Spleen (tissue), 11 donors: ENCODE results near the gene CSNK2A1. TPM values are rescaled to one million over a fixed set of nuclear protein-coding genes. Genes with fewer than 3 reads are reported as not detected.
"Not testable (repeated sequence)": the region's sequence is repeated elsewhere in the genome, so short reads cannot be mapped to it uniquely, and the experiment has no call there.

Experiments used
- DNase-seq: peaks from one replicate; pipeline ENCODE4 v3.0.0-alpha.2; 2020
- H3K27ac ChIP-seq, 8 donors: fragments of 200-600 bp; sonication (generic) in 7 of 8; 1 replicate in 4 of 8; 2 replicates in 4 of 8; pipeline versions ENCODE4 v1.5.0 to v1.8.0; 2016 to 2021; ENCODE audit warnings: inconsistent platforms in 4 of 8, mild to moderate bottlenecking in 4 of 8, moderate library complexity in 1 of 8
- H3K27me3 ChIP-seq, 7 donors: fragments of 200-600 bp; sonication (generic) in 6 of 7; replicated peaks in 1 of 7; 1 replicate in 4 of 7; 2 replicates in 3 of 7; pipeline versions ENCODE4 v1.5.0 to v1.8.0; 2016 to 2021; ENCODE audit warnings: inconsistent platforms in 3 of 7, mild to moderate bottlenecking in 1 of 7
- H3K36me3 ChIP-seq, 6 donors: fragments of 200-600 bp; sonication (generic) in 5 of 6; 1 replicate in 4 of 6; 2 replicates in 2 of 6; pipeline versions ENCODE4 v1.5.0 to v1.8.0; 2016 to 2021; ENCODE audit warnings: inconsistent platforms in 2 of 6
- H3K4me1 ChIP-seq, 6 donors: fragments of 200-600 bp; sonication (generic) in 5 of 6; 1 replicate in 3 of 6; 2 replicates in 3 of 6; pipeline versions ENCODE4 v1.5.0 to v1.8.0; 2016 to 2021; ENCODE audit warnings: inconsistent platforms in 3 of 6
- H3K4me3 ChIP-seq, 8 donors: fragments of 200-600 bp; sonication (generic) in 7 of 8; 1 replicate in 4 of 8; 2 replicates in 4 of 8; pipeline versions ENCODE4 v1.5.0 to v1.8.0; 2016 to 2021; ENCODE audit warnings: inconsistent platforms in 4 of 8, mild to moderate bottlenecking in 4 of 8, moderate library complexity in 2 of 8
- H3K9me3 ChIP-seq, 8 donors: fragments of 200-600 bp; sonication (generic) in 7 of 8; 1 replicate in 4 of 8; 2 replicates in 4 of 8; pipeline versions ENCODE4 v1.5.0 to v1.8.0; 2016 to 2021; ENCODE audit warnings: inconsistent platforms in 4 of 8
- POLR2A ChIP-seq, 3 donors: fragments of 450-650 bp; IDR thresholded peaks; one replicate each; pipeline ENCODE4 v1.5.1; 2017; ENCODE audit warnings: antibody characterized with exemption in 3 of 3, mild to moderate bottlenecking in 1 of 3
- POLR2AphosphoS5 ChIP-seq, 3 donors: sonication (generic); formaldehyde crosslinking; IDR thresholded peaks; one replicate each; pipeline ENCODE4 v1.5.1; 2017; ENCODE audit warnings: antibody characterized with exemption in 3 of 3
- WGBS, 5 donors: extraction: QIAGEN DNeasy Blood & Tissue Kit in 3 of 5; methylation state at CpG; one replicate each; pipeline versions ENCODE4 v1.1.5 to v1.1.7; 2013 to 2018; 5-methylcytosine and 5-hydroxymethylcytosine counted together
- intact Hi-C: fragments of 100-400 bp; cut with DNase I; formaldehyde crosslinking; loops from one replicate; pipeline ENCODE4 v1.15.0; 2023; ENCODE audit warnings: low total_unique reads
- polyA plus RNA-seq, 3 donors: library from polyadenylated mRNA; stranded (reverse); fragments of 200-250 nt; gene quantifications; one replicate each; pipeline ENCODE4 v1.2.1, GENCODE V29; 2013
- total RNA-seq, 7 donors: library from RNA; depleted of rRNA in 3 of 7; stranded (reverse); fragments of >200 nt in 3 of 7; fragmentation: NEBNext Ultra II Directional in 4 of 7; extraction: Animal tissue kit (Norgen Biotek cat#: 25700) in 4 of 7; gene quantifications; one replicate each; pipeline versions ENCODE4 v1.1.0 to v1.2.1, GENCODE V29; 2016 to 2021
- TF ChIP-seq, protein P1 (sequence below), 11 experiments: fragments of 200-600 bp in 7 of 11; fragments of 450-650 bp in 4 of 11; sonication (generic) in 4 of 11; IDR thresholded peaks in 8 of 11; conservative IDR thresholded peaks in 3 of 11; 1 replicate in 7 of 11; 2 replicates in 4 of 11; pipeline versions ENCODE4 v1.4.0 to v1.8.0; 2016 to 2021; ENCODE audit warnings: antibody characterized with exemption in 11 of 11, inconsistent platforms in 4 of 11, mild to moderate bottlenecking in 1 of 11
- donor health status: healthy with polysubstance abuse.
- donor health status: DM: no; HTN: no; CAD: no; lungs with moderate emphysema.
- donor health status: DM: no; HTN: no; CAD: no.
- donor health status: Bipolar disorder and iron deficiency.
- donor health status: healthy.
- donor health status: DM: no; HTN: no; CAD: no.
- donor health status: DM: yes; HTN: yes; CAD: no.

The CSNK2A1 gene
- total and polyA plus RNA-seq, 10 donors, result 16.4 to 92.9 (median 88.1) TPM

DNA sequence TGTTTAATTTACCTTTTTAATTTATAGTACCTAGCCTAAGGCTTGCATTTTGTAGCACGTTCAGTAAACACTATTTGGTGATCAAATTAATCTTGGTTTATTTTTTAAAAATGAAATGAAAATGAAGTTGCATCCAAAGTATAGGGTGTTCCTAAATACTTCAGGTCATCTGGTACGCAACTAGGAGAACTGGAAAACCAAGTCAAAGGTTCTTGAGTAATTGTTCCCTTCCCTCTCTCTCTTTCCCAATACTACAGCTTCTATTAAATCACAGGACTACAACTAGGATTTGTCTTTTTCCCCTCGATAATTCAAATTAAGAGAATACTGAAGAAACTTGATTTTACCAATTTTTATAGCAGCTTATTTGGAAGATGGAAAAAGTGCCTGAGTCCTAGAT is 27.9 kb downstream of the CSNK2A1 start:
- no peak for DNase-seq
- TF ChIP-seq, protein P1, sequence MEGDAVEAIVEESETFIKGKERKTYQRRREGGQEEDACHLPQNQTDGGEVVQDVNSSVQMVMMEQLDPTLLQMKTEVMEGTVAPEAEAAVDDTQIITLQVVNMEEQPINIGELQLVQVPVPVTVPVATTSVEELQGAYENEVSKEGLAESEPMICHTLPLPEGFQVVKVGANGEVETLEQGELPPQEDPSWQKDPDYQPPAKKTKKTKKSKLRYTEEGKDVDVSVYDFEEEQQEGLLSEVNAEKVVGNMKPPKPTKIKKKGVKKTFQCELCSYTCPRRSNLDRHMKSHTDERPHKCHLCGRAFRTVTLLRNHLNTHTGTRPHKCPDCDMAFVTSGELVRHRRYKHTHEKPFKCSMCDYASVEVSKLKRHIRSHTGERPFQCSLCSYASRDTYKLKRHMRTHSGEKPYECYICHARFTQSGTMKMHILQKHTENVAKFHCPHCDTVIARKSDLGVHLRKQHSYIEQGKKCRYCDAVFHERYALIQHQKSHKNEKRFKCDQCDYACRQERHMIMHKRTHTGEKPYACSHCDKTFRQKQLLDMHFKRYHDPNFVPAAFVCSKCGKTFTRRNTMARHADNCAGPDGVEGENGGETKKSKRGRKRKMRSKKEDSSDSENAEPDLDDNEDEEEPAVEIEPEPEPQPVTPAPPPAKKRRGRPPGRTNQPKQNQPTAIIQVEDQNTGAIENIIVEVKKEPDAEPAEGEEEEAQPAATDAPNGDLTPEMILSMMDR (IDR thresholded peaks at IDR 0.05 in 8 of 11, conservative IDR thresholded peaks at IDR 0.05 in 3 of 11), result no peak
- no peak for TF ChIP-seq POLR2AphosphoS5 (IDR thresholded peaks at IDR 0.05)
- no peak for TF ChIP-seq POLR2A (IDR thresholded peaks at IDR 0.05)
- no peak overlapping the region for H3K27ac ChIP-seq
- H3K4me3 ChIP-seq, result no peak overlapping the region
- H3K36me3 ChIP-seq, result peaks cover 0 to 22% (median 5%) of the 10 kb centered on the region in 6 donors
- intact Hi-C loops, result no loop called here
- H3K9me3 ChIP-seq, result peaks cover 0 to 18% (median 15%) of the 10 kb centered on the region in 8 donors
- WGBS, 5 donors, result 69 to 96% (median 95%) methylated on average over 3 of the region's 3 CpGs
- peaks cover 3 to 72% (median 24%) of the 10 kb centered on the region in 6 donors for H3K4me1 ChIP-seq
- H3K27me3 ChIP-seq, result no peaks in the 10 kb centered on the region

DNA sequence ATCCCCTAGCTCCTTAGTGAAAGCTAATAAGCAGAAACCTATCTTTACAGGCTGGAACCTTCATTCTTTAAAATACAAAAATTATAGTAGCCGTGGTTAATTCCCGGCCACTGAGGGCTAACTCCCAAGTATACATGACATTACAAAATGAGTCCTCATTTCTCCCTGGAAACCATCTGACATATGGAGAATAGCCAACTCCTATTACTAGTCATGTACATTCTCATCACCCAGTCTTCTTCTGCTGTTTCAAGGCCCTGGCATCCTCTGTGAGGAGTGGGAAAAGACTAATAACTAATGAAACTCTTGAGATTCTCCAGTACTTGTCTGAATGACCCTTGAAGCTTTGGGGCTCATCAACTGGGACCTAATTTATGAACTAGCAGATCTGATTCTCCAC is 30.2 kb downstream of the CSNK2A1 start:
- Histone ChIP-seq H3K27me3 (no peaks in the 10 kb centered on the region), H3K36me3 (peaks cover 0 to 25% (median 0%) of the 10 kb centered on the region in 6 donors), H3K9me3 (no peaks in the 10 kb centered on the region), H3K27ac (no peak overlapping the region), H3K4me1 (peaks cover 3 to 87% (median 36%) of the 10 kb centered on the region in 6 donors), H3K4me3 (no peak overlapping the region)
- TF ChIP-seq, protein P1 (IDR thresholded peaks at IDR 0.05 in 8 of 11, conservative IDR thresholded peaks at IDR 0.05 in 3 of 11), result no peak
- TF ChIP-seq POLR2A (IDR thresholded peaks at IDR 0.05) (no peak), POLR2AphosphoS5 (IDR thresholded peaks at IDR 0.05) (no peak)
- DNase-seq, result no peak
- 83 to 88% (median 85%) methylated on average over 2 of the region's 2 CpGs for WGBS, 5 donors
- intact Hi-C loops, result no loop called here

DNA sequence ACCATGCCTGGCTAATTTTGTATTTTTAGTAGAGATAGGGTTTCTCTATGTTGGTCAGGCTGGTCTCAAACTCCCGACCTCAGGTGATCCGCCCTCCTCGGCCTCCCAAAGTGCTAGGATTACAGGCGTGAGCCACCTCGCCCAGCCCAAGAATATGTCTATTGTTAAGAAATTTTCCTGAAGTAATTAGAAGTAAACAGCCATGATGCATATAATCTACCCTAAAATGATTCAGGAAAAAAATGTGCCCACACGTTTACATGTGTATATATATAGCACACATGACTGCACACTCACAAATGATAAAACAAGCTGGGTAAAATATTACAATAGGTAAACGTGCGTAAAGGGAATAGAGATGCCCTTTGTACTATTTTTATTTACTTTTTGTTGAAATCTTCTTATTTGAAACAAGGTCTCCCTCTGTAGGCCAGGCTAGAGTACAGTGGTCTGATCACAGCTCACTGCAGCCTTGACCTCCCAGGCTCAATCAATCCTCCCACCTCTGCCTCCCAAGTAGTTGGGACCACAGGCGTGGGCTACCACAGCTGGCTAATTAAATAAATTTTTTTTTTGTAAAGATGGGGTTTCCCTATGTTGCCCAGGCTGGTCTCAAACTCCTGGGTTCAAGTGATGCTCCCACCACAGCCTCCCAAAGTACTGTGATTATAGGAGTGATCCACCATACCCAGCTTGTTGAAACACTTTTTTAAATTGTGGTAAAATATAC is 33.1 kb downstream of the CSNK2A1 start:
- DNase-seq, H3K4me3 ChIP-seq, intact Hi-C loops, H3K27ac ChIP-seq, H3K27me3 ChIP-seq, H3K9me3 ChIP-seq: not testable (repeated sequence)
- Histone ChIP-seq H3K36me3 (peaks cover 0 to 54% (median 26%) of the 10 kb centered on the region in 6 donors), H3K4me1 (peaks cover 3 to 62% (median 32%) of the 10 kb centered on the region in 6 donors)
- 86 to 91% (median 87%) methylated on average over 9 of the region's 9 CpGs for WGBS, 5 donors

DNA sequence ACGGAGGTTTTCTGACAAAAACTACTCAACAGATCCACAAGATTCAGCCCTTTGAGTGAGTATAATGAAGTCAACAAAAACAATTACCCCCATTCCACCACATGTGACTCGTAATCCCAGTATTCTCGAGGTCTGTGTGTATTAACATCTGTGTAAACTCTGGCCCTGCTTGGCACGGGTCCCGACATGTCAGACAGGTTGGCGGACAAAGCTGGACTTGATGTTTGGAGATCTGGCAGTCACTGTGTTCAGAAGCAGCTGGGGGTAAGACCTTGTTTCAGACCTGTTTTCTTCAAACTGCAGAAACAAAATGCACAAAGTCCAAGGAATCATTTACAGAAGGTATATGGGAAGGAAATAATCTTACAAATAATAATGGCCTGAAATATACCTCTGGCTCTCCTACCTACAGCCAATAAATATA is 35.2 kb downstream of the CSNK2A1 start:
- H3K27me3 ChIP-seq, H3K27ac ChIP-seq, intact Hi-C loops, H3K4me3 ChIP-seq, DNase-seq, H3K9me3 ChIP-seq: not testable (repeated sequence)
- WGBS, 5 donors, result 85 to 91% (median 89%) methylated on average over 6 of the region's 6 CpGs
- Histone ChIP-seq H3K36me3 (peaks cover 0 to 64% (median 43%) of the 10 kb centered on the region in 6 donors), H3K4me1 (peaks cover 0 to 42% (median 24%) of the 10 kb centered on the region in 6 donors)

DNA sequence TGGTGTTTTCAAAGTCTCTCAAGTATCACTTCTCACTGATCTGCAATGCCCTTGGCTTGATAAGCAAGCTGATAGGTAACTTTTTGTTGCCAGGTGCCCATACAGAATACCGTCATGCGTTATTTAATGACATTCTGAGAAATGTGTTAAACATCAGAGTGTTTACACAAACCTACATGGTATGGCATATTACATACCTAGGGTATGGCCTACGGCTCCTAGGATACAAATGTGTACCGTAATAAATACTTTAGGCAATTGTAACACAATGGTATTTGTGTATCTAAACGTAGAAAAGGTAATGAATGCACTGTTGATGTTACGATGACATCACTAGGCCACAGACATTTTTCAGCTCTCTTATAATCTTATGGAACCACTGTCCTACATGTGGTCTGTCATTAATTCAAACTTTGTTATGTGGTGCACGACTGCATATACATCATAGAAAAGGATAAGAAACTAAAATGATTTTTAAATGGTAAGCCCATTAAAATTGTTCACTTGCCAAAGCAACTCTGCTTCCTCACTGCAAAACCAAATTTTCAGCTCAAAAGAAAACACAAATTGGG is 35.7 kb downstream of the CSNK2A1 start:
- TF ChIP-seq, protein P1 (IDR thresholded peaks at IDR 0.05 in 8 of 11, conservative IDR thresholded peaks at IDR 0.05 in 3 of 11), result no peak
- TF ChIP-seq POLR2A (IDR thresholded peaks at IDR 0.05) (no peak), POLR2AphosphoS5 (IDR thresholded peaks at IDR 0.05) (no peak)
- WGBS, 5 donors, result 90 to 98% (median 96%) methylated on average over 7 of the region's 7 CpGs
- DNase-seq, result no peak
- Histone ChIP-seq H3K27ac (no peak overlapping the region), H3K27me3 (no peaks in the 10 kb centered on the region), H3K9me3 (no peaks in the 10 kb centered on the region), H3K36me3 (peaks cover 0 to 70% (median 47%) of the 10 kb centered on the region in 6 donors), H3K4me3 (no peak overlapping the region), H3K4me1 (peaks cover 0 to 37% (median 19%) of the 10 kb centered on the region in 6 donors)
- intact Hi-C loops, result no loop called here
